Liver (tissue), 9 donors: ENCODE results near the gene WWOX. TPM values are rescaled to one million over a fixed set of nuclear protein-coding genes. Genes with fewer than 3 reads are reported as not detected.

Source experiments
- DNase-seq: peaks from one replicate; pipeline ENCODE4 v3.0.0-alpha.2; 2017; ENCODE audit warnings: low spot score
- H3K27ac ChIP-seq, 2 donors: one replicate each; pipeline ENCODE4 v1.7.0; 2013; ENCODE audit warnings: inconsistent platforms in 2 of 2, low read length in 2 of 2, control low read depth in 1 of 2, low read depth in 1 of 2, mild to moderate bottlenecking in 1 of 2
- H3K27me3 ChIP-seq, 4 donors: one replicate each; pipeline versions ENCODE4 v1.6.1 to v1.7.0; 2013; ENCODE audit warnings: low read length in 3 of 4, inconsistent platforms in 1 of 4, mild to moderate bottlenecking in 1 of 4, moderate library complexity in 1 of 4; ENCODE audit not compliant: control insufficient read depth in 4 of 4, insufficient read depth in 4 of 4
- H3K36me3 ChIP-seq, 4 donors: one replicate each; pipeline versions ENCODE4 v1.6.1 to v1.7.0; 2013; ENCODE audit warnings: low read length in 3 of 4, mild to moderate bottlenecking in 3 of 4, low read depth in 1 of 4, moderate library complexity in 1 of 4; ENCODE audit not compliant: control insufficient read depth in 4 of 4, insufficient read depth in 3 of 4
- H3K4me1 ChIP-seq, 4 donors: one replicate each; pipeline versions ENCODE4 v1.6.1 to v1.7.0; 2013; ENCODE audit warnings: low read length in 3 of 4, mild to moderate bottlenecking in 3 of 4, moderate library complexity in 1 of 4; ENCODE audit not compliant: control insufficient read depth in 4 of 4, insufficient read depth in 4 of 4
- H3K4me3 ChIP-seq, 3 donors: one replicate each; pipeline versions ENCODE4 v1.6.1 to v1.7.0; 2013; ENCODE audit warnings: low read length in 3 of 3, control low read depth in 1 of 3, low read depth in 1 of 3, mild to moderate bottlenecking in 1 of 3
- H3K9ac ChIP-seq, 2 donors: one replicate each; pipeline ENCODE4 v1.7.0; 2013; ENCODE audit warnings: low read length in 2 of 2, mild to moderate bottlenecking in 2 of 2, moderate library complexity in 2 of 2, control low read depth in 1 of 2, low read depth in 1 of 2
- H3K9me3 ChIP-seq, 4 donors: one replicate each; pipeline versions ENCODE4 v1.6.1 to v1.7.0; 2013; ENCODE audit warnings: low read length in 3 of 4; ENCODE audit not compliant: control insufficient read depth in 4 of 4
- EGR1 ChIP-seq, 2 donors: IDR thresholded peaks; 2 replicates each; pipeline ENCODE4 v1.6.1; 2016 to 2018; ENCODE audit warnings: antibody characterized with exemption in 2 of 2, low read depth in 2 of 2
- FOXA1 ChIP-seq: IDR thresholded peaks from 2 replicates; pipeline ENCODE4 v1.6.1; 2016; ENCODE audit warnings: antibody characterized with exemption
- FOXA2 ChIP-seq: IDR thresholded peaks from 2 replicates; pipeline ENCODE4 v1.6.1; 2016; ENCODE audit warnings: antibody characterized with exemption
- GABPA ChIP-seq, 2 donors: IDR thresholded peaks in 1 of 2; conservative IDR thresholded peaks in 1 of 2; 2 replicates each; pipeline ENCODE4 v1.6.1; 2016; ENCODE audit warnings: antibody characterized with exemption in 2 of 2, mild to moderate bottlenecking in 1 of 2, moderate library complexity in 1 of 2
- HNF4A ChIP-seq, 2 donors: conservative IDR thresholded peaks; 2 replicates each; pipeline ENCODE4 v1.6.1; 2016; ENCODE audit warnings: antibody characterized with exemption in 2 of 2, mild to moderate bottlenecking in 2 of 2
- HNF4G ChIP-seq: IDR thresholded peaks from 2 replicates; pipeline ENCODE4 v1.6.1; 2016; ENCODE audit warnings: antibody characterized with exemption
- JUND ChIP-seq, 2 donors: IDR thresholded peaks; 2 replicates each; pipeline ENCODE4 v1.6.1; 2016; ENCODE audit warnings: antibody characterized with exemption in 2 of 2
- NR2F2 ChIP-seq: IDR thresholded peaks from 2 replicates; pipeline ENCODE4 v1.6.1; 2016; ENCODE audit warnings: antibody characterized with exemption
- RAD21 ChIP-seq, 2 donors: IDR thresholded peaks; 2 replicates each; pipeline ENCODE4 v1.6.1; 2016; ENCODE audit warnings: antibody characterized with exemption in 2 of 2, mild to moderate bottlenecking in 2 of 2
- RXRA ChIP-seq, 2 donors: IDR thresholded peaks; 2 replicates each; pipeline ENCODE4 v1.6.1; 2017 to 2018; ENCODE audit warnings: antibody characterized with exemption in 2 of 2, mild to moderate bottlenecking in 1 of 2
- SP1 ChIP-seq: IDR thresholded peaks from 2 replicates; pipeline ENCODE4 v1.6.1; 2018; ENCODE audit warnings: antibody characterized with exemption, mild to moderate bottlenecking
- TAF1 ChIP-seq: conservative IDR thresholded peaks from 2 replicates; pipeline ENCODE4 v1.6.1; 2016; ENCODE audit warnings: antibody characterized with exemption, mild to moderate bottlenecking
- YY1 ChIP-seq: IDR thresholded peaks from 2 replicates; pipeline ENCODE4 v1.6.1; 2016; ENCODE audit warnings: antibody characterized with exemption, mild to moderate bottlenecking
- WGBS: extraction: QIAGEN DNeasy Blood & Tissue Kit; methylation state at CpG from one replicate; pipeline ENCODE4 v1.1.7; 2013; 5-methylcytosine and 5-hydroxymethylcytosine counted together
- polyA plus RNA-seq, 2 donors: library from polyadenylated mRNA; stranded (reverse) in 1 of 2; unstranded in 1 of 2; fragments of 200-250 nt in 1 of 2; fragments of >200 nt in 1 of 2; fragmentation: Nextera tagmentation in 1 of 2; extraction: Ambion mirVana in 1 of 2; gene quantifications; one replicate each; pipeline versions ENCODE4 v1.2.1 to v1.2.3, GENCODE V29; 2013 to 2015
- total RNA-seq, 2 donors: library from RNA; depleted of rRNA; stranded (reverse); fragments of >200 nt; gene quantifications; one replicate each; pipeline ENCODE4 v1.2.3, GENCODE V29; 2014
- TF ChIP-seq, protein P1 (sequence below): IDR thresholded peaks from 2 replicates; pipeline ENCODE4 v1.6.1; 2016; ENCODE audit warnings: antibody characterized with exemption
- TF ChIP-seq, protein P2 (sequence below): IDR thresholded peaks from 2 replicates; pipeline ENCODE4 v1.6.1; 2016; ENCODE audit warnings: antibody characterized with exemption
- TF ChIP-seq, protein P3 (sequence below): IDR thresholded peaks from 2 replicates; pipeline ENCODE4 v1.6.1; 2016; ENCODE audit warnings: antibody characterized with exemption
- TF ChIP-seq, protein P4 (sequence below): IDR thresholded peaks from 2 replicates; pipeline ENCODE4 v1.6.1; 2016; ENCODE audit warnings: antibody characterized with exemption, mild to moderate bottlenecking
- TF ChIP-seq, protein P5 (sequence below): fragments of 150-350 bp; IDR thresholded peaks from 2 replicates; pipeline ENCODE4 v1.5.1; 2017; ENCODE audit warnings: improper control_type of control experiment, low read depth, low read length; ENCODE audit not compliant: missing input control
- donor health status: healthy.
- donor health status: healthy.
- donor health status: healthy.
- donor health status: healthy.
- donor health status: healthy.

The WWOX gene
- total and polyA plus RNA-seq, 4 donors: 9.8 to 46.0 (median 15.3) TPM

DNA sequence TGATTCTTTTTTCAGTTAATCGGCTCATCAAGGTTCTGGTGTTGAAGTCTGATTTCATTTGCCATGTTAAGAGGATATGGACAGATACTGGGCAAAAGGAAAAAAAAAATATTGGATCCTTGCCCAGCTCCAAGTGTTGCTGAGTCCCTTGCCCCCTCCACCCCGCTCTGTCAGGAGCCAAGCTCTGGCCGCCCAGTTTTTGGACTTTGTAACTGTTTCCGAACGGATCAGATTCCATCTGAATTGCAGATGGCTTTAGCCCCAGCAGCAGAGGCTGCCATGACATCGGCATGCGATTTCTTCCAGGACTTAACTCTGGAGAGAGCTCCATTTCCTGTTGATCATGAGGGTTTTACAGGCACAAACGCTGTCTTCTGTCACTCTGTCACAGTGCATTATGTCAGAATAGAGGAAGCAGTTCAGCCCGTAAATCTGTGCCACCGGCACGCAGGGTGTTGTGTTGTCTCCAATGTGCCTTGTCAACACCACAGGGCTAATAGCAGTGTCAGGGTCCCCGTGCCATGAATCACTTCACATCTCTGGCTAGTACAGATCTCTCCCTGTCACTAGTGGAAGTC, 885.5 kb downstream of the WWOX start:
- peak; percentile 40 for DNase-seq
- H3K4me3 ChIP-seq: peak overlapping the region; percentile 28 to 46 (median 33)

More for the DNA sequence above, 885.5 kb downstream of the WWOX start:
- Histone ChIP-seq H3K36me3 (no peaks in the 10 kb centered on the region), H3K9me3 (peaks cover 0 to 2% (median 0%) of the 10 kb centered on the region in 4 donors), H3K4me1 (peaks cover 0 to 12% (median 5%) of the 10 kb centered on the region in 4 donors), H3K27ac (peak overlapping the region; percentile 12 to 40), H3K27me3 (no peaks in the 10 kb centered on the region), H3K9ac (peak overlapping the region in 1 of 2 donors; percentile 26)
- TF ChIP-seq, protein P1, sequence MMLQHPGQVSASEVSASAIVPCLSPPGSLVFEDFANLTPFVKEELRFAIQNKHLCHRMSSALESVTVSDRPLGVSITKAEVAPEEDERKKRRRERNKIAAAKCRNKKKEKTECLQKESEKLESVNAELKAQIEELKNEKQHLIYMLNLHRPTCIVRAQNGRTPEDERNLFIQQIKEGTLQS: no peak
- TF ChIP-seq NR2F2 (no peak), RXRA (IDR thresholded peaks at IDR 0.05) (peak; percentile 74 to 87), TAF1 (no peak), RAD21 (IDR thresholded peaks at IDR 0.05) (peak; percentile 62 to 63), FOXA2 (peak; percentile 18), JUND (IDR thresholded peaks at IDR 0.05) (peak in 1 of 2 donors; percentile 55), EGR1 (IDR thresholded peaks at IDR 0.05; ENCODE audit: low read depth in 2 of 2) (peak in 1 of 2 donors; percentile 51), FOXA1 (no peak), YY1 (peak; percentile 94), HNF4G (peak; percentile 91), HNF4A (conservative IDR thresholded peaks at IDR 0.05) (peak; percentile 97), GABPA (IDR thresholded peaks at IDR 0.05 in 1 of 2, conservative IDR thresholded peaks at IDR 0.05 in 1 of 2) (no peak), SP1 (peak; percentile 98)
- TF ChIP-seq, protein P2, sequence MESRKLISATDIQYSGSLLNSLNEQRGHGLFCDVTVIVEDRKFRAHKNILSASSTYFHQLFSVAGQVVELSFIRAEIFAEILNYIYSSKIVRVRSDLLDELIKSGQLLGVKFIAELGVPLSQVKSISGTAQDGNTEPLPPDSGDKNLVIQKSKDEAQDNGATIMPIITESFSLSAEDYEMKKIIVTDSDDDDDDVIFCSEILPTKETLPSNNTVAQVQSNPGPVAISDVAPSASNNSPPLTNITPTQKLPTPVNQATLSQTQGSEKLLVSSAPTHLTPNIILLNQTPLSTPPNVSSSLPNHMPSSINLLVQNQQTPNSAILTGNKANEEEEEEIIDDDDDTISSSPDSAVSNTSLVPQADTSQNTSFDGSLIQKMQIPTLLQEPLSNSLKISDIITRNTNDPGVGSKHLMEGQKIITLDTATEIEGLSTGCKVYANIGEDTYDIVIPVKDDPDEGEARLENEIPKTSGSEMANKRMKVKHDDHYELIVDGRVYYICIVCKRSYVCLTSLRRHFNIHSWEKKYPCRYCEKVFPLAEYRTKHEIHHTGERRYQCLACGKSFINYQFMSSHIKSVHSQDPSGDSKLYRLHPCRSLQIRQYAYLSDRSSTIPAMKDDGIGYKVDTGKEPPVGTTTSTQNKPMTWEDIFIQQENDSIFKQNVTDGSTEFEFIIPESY: peak; percentile 69
- TF ChIP-seq, protein P3, sequence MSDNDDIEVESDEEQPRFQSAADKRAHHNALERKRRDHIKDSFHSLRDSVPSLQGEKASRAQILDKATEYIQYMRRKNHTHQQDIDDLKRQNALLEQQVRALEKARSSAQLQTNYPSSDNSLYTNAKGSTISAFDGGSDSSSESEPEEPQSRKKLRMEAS: peak; percentile 65
- TF ChIP-seq, protein P4, sequence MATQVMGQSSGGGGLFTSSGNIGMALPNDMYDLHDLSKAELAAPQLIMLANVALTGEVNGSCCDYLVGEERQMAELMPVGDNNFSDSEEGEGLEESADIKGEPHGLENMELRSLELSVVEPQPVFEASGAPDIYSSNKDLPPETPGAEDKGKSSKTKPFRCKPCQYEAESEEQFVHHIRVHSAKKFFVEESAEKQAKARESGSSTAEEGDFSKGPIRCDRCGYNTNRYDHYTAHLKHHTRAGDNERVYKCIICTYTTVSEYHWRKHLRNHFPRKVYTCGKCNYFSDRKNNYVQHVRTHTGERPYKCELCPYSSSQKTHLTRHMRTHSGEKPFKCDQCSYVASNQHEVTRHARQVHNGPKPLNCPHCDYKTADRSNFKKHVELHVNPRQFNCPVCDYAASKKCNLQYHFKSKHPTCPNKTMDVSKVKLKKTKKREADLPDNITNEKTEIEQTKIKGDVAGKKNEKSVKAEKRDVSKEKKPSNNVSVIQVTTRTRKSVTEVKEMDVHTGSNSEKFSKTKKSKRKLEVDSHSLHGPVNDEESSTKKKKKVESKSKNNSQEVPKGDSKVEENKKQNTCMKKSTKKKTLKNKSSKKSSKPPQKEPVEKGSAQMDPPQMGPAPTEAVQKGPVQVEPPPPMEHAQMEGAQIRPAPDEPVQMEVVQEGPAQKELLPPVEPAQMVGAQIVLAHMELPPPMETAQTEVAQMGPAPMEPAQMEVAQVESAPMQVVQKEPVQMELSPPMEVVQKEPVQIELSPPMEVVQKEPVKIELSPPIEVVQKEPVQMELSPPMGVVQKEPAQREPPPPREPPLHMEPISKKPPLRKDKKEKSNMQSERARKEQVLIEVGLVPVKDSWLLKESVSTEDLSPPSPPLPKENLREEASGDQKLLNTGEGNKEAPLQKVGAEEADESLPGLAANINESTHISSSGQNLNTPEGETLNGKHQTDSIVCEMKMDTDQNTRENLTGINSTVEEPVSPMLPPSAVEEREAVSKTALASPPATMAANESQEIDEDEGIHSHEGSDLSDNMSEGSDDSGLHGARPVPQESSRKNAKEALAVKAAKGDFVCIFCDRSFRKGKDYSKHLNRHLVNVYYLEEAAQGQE: peak; percentile 80
- TF ChIP-seq, protein P5, sequence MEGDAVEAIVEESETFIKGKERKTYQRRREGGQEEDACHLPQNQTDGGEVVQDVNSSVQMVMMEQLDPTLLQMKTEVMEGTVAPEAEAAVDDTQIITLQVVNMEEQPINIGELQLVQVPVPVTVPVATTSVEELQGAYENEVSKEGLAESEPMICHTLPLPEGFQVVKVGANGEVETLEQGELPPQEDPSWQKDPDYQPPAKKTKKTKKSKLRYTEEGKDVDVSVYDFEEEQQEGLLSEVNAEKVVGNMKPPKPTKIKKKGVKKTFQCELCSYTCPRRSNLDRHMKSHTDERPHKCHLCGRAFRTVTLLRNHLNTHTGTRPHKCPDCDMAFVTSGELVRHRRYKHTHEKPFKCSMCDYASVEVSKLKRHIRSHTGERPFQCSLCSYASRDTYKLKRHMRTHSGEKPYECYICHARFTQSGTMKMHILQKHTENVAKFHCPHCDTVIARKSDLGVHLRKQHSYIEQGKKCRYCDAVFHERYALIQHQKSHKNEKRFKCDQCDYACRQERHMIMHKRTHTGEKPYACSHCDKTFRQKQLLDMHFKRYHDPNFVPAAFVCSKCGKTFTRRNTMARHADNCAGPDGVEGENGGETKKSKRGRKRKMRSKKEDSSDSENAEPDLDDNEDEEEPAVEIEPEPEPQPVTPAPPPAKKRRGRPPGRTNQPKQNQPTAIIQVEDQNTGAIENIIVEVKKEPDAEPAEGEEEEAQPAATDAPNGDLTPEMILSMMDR: no peak
- 29% methylated on average over 12 of the region's 12 CpGs for WGBS
